ENCODE results near the gene ULK4.

ULK4 gene

GRCh38 chr3:41356775-41357174, 605.1 kb downstream of the ULK4 start:
- no peak for DNase-seq (ENCODE audit: low read depth)

GRCh38 chr3:41352510-41352909, 609.4 kb downstream of the ULK4 start:
- DNase-seq (ENCODE audit: low read depth) = no peak

- DNase-seq (ENCODE audit: low read depth) = no peak
Measured at GRCh38 chr3:41350441-41350840, 611.5 kb downstream of the ULK4 start.

GRCh38 chr3:41348401-41348800, 613.5 kb downstream of the ULK4 start:
- DNase-seq (ENCODE audit: low read depth) = no peak

DNA sequence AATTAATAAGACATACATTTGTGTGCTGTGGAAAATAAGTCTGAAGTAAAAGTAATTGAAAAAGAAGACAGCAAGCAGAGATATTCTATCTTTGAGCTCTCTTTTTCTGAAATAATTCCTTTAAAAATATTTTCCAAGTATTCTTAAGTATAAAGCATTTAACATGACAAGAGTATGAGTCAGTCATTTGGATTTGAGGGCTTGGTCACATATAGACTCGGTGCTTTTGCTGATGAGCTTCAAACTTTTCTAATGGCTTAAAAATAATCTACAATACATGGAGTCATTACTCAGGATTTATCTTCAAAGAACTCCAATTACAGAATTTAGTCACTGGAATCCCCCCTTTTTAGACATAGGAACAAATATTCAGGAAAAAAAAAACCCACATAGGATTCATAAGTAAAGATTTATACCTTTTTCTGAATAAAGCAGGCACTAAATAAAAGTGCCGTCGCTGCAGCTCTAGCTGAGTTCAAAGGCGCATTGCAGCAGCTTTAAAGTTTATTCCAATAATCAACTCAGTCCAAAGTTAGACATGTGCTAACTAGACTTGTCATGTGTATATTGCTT, 615.1 kb downstream of the ULK4 start:
- DNase-seq (ENCODE audit: low read depth) = no peak

DNA sequence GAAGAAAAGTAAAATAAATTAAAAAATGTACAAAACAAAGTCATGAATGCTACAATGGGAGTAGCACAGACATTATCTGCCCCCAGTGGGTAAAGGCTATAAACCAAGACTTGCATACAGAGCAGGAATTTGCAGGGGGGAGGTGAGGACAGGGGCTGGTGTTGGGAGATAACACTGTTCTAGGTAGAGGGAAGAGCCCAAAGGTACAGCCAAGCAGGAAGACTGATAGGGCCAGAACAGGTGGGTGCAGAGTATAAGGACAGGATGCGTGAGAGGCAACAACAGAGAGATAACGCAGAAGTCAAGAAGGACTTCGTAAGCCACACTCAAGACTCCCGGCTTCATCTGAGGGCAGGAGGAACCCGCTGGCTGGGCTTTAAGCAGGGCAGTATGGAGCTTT, 616.1 kb downstream of the ULK4 start:
- no peak for DNase-seq (ENCODE audit: low read depth)

DNA sequence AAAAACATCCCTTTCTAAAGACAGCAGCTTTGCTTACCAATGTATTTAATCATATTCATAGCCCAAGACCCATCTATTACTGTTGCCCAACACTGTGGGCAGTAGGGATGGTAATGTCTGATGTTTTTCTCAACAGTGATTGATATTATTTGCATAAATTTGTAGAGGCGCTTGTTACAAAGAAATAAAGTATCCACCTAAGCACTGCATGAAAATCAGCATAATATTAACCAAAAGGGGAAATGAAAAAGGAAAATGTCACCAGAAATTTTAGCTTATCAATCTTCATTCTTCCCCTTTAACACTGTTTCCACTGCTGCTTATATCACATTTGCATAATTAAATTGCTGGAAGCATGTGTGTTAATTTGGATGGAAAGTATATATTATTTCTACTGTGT, 622.1 kb downstream of the ULK4 start:
- DNase-seq (ENCODE audit: low read depth) = no peak

DNA sequence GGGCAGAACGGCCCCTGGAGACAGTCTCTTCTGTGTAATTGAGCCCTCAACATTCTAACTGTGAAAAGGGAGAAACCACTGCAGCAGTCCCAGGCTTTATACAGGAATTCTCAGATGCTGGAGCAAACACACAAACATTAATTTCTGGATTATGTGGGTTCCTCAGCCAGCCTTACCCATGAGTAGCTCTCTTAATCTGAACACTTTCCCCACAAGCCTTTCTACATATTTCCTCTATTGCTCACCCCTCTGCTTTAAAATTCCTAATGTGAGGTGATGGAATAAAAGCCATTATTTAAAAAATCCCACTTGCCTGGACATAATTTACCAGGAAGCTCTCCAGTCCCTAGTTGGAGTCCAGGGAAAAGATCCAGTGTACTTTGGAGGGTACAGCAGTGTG, 623.6 kb downstream of the ULK4 start:
- DNase-seq (ENCODE audit: low read depth) = no peak

GRCh38 chr3:41334426-41334825, 627.5 kb downstream of the ULK4 start:
- no peak for DNase-seq (ENCODE audit: low read depth)

DNA sequence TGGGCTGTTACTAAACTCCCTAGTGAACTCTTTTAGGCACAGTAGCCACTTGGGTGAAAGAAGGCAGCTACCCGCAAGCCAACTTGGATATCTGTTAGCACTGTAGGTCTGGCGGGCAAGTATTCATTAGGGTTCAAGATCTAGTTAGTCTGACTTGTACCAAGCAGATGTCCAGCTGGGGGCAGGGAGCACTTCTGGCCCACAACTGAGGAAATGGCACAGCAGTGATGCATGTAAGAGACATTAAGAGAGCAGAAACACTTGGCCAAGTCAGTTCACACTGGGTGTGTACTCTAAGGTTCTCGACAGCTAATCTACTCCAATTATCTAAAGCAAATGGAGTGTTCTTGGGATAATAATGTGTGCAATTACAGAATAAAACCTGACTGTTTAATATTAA, 630.9 kb downstream of the ULK4 start:
- DNase-seq (ENCODE audit: low read depth) = no peak

DNA sequence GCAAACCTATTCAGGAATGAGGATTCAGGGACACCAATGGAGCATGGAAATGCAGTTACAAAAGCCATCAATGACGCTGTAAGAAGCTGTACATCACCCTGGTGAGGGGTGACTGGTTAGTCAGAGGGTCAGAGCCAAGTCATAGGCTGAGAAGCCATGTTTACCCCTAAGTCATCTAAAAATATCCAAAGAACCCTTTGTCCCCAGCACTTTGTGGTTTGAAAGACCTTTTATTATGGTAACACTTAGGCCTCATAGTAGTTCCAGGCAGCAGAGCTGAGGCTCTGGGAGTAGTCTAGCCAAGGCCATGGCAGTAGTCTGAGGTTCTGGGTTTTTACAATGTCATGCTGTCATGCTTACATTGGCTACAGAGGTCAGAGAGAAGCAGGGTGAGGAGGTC, 631.4 kb downstream of the ULK4 start:
- DNase-seq (ENCODE audit: low read depth) = no peak

DNA sequence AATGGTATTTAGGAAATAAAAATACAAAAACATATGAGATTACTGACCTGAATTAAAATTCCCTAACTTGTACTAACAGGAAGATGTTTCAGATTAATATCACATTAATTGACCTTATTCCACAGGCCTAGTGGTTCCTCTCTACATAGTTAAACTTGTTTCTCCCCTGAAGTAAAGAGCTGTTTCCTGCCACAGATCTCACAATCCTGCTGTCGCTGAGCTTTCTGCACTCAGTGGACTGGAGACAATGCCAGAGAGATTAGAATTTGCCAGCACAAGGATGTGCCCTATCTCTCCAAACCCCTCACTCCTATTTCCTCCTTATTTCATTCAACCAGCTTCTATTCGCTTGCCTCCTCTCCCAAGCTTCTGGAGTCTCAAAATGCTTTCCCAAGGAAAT, 632.0 kb downstream of the ULK4 start:
- DNase-seq (ENCODE audit: low read depth) = no peak

DNA sequence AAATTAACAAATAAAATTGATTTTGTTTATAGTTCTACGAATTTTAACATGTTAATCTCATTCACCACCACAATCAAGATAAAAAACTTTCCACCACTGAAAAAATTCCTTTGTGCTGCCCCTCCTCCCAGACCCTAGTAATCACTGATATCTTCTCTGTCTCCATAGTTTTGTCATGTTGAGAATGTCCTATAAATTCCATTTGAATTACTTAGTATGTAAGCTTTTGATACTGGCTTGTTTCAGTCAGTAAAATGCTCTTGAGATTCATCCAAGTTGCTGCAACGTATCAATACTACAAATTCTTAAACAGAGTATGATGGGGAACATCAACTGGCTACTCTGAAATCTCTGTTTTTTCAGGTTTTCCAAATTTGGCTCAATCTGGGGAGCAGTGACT, 633.0 kb downstream of the ULK4 start:
- DNase-seq (ENCODE audit: low read depth) = no peak

GRCh38 chr3:41327718-41328117, 634.2 kb downstream of the ULK4 start:
- no peak for DNase-seq (ENCODE audit: low read depth)

DNA sequence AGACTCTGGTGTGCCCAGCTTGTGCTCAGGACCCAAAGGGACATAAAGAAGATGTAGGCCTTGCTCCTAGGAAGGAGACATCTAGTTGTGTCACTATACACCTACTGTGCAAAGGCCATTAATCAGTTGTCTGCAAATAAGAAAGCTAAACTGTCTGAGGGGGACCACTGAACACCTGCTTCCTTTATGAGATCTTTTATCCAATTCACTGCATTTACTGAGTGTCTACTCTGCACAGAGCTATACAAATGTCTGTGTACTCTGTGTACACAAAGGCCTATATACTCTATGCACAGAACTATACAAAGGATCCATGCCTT, 637.8 kb downstream of the ULK4 start:
- no peak for DNase-seq (ENCODE audit: low read depth)

GRCh38 chr3:41323467-41324155, 638.3 kb downstream of the ULK4 start:
- DNase-seq (ENCODE audit: low read depth) = no peak

GRCh38 chr3:41321642-41321980, 640.3 kb downstream of the ULK4 start:
- DNase-seq (ENCODE audit: low read depth) = no peak

DNA sequence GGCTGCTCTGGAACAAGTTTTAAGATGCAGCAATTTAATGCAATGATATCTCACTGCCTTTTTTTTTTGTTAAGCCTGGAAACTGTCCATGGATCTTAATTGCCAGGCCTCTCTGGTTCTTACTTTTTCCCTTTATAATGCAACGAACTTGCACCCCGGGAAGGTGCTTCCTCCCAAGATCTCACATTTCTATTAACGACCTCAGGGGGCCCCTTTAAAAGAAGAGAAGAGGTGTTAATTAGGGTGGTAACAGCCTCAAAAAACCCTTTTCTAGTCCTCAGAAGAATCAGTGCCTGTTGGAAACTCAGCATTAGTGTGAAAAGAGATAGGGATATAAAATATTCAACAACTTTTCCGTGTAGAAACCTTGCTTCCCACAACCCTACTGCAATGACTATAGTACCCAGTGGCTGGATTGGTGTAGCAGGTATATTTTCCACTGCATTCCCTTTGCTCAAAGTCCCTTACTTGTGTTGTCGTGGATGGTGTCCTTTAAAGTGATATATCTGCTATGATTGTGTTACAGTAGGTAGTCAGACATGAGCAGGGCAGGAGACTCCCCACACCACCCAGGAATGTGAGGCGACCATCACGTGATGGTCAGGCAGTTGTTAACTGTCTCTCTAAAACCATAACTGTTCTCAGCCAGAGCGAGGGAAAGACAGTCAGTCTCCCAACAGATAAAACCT, 640.8 kb downstream of the ULK4 start:
- no peak for DNase-seq (ENCODE audit: low read depth)

- no peak for DNase-seq (ENCODE audit: low read depth)
Measured at GRCh38 chr3:41318520-41318919, 643.4 kb downstream of the ULK4 start.

- no peak for DNase-seq (ENCODE audit: low read depth)
Measured at GRCh38 chr3:41317718-41318117, 644.2 kb downstream of the ULK4 start.

GRCh38 chr3:41317298-41317697, 644.6 kb downstream of the ULK4 start:
- no peak for DNase-seq (ENCODE audit: low read depth)

GRCh38 chr3:41315126-41315525, 646.8 kb downstream of the ULK4 start:
- DNase-seq (ENCODE audit: low read depth) = no peak

DNA sequence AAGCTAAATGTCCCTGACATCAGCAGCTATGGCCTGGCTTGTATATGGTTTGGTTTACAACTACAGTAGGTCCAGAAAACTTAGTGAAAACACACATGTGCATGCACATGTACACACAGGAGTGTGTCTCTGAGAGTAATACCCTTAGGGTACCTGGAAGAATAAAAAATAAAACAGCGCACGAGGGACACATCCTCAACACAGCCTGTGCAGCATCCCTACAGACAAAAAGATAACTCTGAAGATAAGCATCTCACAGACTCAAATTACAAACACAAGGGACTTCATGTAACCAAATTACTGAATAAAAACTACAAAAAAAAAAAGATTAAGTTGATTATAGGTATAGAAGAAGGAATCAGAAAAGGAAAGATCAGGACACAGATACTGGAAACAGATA, 653.8 kb downstream of the ULK4 start:
- DNase-seq (ENCODE audit: low read depth) = no peak

GRCh38 chr3:41307065-41307464, 654.8 kb downstream of the ULK4 start:
- DNase-seq (ENCODE audit: low read depth) = no peak

Measured in stimulated activated CD8-positive, alpha-beta memory T cell treated with anti-CD3 and anti-CD28 coated beads, Interleukin-4, amount 100 ng/mL, for 24 hours (primary cell).